GM21447 (cell line): ENCODE data around the gene SLC25A30.

Experiments used
- ATAC-seq: cut with Tn5 transposase; IDR thresholded peaks from one replicate; pipeline ENCODE4 v1.9.1; 2021; ENCODE audit not compliant: unreplicated experiment

SLC25A30 gene, protein sequence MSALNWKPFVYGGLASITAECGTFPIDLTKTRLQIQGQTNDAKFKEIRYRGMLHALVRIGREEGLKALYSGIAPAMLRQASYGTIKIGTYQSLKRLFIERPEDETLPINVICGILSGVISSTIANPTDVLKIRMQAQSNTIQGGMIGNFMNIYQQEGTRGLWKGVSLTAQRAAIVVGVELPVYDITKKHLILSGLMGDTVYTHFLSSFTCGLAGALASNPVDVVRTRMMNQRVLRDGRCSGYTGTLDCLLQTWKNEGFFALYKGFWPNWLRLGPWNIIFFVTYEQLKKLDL

DNA sequence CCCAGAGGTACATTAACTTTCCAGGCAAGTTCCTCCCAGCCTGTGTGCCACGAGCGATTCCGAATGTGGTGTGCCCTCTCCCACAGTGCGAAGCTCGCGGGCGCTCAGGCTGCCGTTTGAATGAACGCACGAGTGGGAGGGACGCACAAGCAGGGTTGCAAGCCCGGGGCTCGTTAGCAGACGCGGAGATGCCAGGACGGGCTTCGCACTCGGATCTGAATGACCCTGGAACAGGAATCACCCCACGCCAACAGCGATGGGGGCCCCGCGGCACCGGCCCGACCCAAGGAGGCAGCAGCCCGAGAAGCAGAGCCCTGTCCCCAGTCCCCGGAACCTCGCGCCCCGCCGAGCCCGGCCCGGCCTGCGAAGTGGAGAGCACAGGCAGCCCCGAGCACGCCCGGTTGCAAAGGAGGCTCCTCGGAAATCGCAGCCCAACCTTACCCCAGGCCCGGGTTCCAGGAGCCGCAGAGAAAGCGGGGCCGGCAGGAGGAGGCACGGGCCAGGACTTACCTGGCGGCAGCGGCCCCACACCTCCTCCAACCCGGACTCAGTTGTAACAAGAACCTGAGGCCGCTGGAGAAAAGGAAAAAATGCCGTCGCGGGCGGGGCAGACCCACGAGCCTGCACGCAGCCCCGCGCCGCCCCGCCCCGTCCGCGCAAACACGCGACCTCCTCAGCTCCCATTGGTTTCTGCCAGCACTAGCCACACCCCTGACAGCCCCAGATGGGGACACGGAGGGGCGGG, at the start of gene SLC25A30:
Gene SLC25A30, minus strand, starts transcription at position 584 of the 745 bp plus-strand sequence. CDS start 6,948 bp downstream, outside the sequence.
- ATAC-seq: peak; percentile 85

DNA sequence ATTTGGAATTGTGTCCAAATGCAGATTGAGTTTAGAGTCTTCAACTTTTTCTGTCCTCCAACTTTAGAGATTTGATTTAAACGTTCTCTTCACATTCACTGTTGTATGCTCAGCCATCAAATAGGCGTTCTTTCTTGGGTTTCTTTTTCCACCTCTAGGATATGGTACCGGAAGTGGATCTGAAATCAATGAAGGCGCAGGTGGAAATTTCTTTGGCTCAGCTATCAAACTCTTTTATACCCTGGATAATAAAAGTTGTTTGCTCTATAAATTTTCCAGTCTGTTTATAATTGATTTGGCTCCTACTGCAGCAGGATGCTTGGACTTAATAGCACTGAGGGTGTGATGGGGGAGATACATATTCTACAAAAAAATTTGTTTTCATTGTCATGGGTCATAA, 48.2 kb upstream of the SLC25A30 start:
- ATAC-seq: no peak

DNA sequence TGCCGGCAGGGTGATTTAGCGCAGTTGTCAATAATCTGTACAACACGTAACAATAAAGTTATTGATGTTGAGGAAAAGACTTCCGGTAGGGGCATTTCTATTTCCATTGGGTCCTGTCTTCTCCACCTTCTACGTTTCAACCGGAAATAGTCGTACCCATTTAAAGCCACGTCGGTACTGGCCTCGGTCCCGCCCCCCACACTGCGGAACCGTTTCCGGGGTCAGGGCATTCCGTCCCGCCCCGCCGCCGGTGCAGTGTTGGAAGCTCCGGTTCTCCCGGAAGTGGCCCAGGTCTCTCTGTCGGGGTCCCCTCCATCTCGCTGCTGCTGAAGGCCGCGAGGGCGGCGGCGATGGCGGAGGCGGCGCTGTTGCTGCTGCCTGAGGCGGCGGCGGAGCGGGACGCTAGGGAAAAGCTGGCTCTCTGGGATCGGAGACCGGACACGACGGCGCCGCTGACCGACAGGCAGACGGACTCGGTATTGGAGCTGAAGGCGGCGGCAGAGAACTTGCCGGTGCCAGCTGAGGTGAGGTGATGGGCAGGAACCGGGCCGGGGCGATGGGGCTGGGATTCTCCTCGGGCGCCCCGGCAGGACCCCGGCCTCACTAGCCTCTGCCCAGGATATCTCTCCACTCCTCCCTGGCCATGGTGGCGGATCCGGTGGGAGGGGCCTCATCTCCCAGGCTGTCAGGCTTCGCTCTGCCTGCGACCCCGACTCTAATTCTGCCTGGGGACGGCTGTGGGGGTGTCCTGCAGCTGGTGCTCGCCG, 46.7 kb upstream of the SLC25A30 start, which contains the start of gene COG3:
Gene COG3, plus strand, starts transcription at position 253 of the 767 bp plus-strand sequence. Its CDS starts 98 bp downstream, at position 351.
- ATAC-seq: peak; percentile 97

DNA sequence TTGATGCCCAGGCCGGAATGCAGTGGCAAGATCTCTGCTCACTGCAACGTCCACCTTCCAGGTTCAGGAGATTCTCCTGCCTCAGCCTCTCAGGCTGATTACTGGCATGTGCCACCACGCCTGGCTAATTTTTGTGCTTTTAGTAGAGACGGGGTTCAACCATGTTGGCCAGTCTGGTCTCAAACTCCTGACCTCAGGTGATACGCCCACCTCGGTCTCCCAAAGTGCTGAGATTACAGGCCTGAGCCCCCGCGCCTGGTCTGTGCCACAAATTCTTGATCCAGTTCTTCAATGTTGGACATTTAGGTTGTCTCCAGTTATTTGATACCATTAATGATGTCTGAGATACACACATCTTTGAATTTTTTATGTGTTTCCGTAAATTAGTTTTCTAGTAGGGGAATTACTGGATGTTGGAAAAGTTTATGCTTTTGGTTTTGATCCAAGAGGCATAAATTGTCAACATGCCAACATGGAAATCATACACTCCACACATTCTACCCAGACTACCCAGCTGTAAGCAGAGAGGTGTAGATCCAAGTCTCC, 46.0 kb upstream of the SLC25A30 start:
- no peak for ATAC-seq

DNA sequence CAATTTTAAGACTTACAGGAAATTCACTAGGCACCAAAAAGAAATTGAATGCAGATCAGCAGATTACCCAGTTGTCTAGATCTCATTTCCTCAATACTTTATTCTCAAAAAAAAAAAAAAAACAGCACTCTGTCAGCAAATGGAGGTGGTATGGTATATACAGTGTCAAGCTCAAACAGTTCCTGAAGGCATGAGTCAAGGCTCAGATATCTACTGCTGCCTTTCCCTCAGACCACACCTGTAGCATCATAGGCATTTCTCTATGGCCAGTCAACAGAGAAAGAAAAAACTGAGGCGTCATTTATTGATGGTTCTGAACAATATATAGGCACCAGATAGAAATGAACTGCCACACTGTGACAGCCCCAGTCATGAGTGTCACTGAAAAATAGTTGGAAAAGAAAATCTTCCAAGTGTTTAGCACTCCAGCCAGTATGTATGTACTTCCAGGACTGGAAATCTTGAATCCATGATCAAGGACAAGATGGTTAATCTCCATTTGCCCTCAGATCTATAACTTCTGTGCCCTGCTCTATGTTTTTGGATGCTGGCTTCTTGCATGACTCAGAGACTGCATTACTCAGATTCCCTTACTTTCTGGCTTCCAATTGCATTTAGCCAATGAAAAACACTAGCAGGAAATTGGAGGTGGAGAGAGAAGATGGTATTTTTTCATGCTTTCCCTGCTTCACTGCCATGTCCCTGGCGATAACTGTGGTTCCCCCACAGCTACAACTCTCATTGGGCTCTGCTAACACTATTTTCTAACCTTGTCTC, 38.2 kb upstream of the SLC25A30 start:
- no peak for ATAC-seq

DNA sequence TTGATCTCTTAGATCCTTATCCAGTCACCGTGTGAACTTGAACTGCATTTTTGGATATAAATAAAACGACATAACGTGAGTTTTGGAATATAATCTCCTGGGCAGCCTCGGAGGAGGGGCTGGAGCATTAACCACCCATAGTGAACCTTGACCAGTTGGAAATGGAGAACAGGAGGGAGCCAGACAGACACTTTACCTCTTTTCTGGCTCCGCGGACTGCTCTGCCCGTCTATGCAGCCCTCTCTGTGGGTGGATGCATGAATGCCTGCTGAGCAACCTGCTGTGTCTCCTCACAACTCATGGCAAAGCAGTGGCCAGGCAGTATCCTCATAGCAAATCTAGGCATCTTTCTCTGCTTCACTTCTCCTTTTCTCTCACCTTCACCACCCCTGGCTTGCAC, 36.0 kb upstream of the SLC25A30 start:
- no peak for ATAC-seq

DNA sequence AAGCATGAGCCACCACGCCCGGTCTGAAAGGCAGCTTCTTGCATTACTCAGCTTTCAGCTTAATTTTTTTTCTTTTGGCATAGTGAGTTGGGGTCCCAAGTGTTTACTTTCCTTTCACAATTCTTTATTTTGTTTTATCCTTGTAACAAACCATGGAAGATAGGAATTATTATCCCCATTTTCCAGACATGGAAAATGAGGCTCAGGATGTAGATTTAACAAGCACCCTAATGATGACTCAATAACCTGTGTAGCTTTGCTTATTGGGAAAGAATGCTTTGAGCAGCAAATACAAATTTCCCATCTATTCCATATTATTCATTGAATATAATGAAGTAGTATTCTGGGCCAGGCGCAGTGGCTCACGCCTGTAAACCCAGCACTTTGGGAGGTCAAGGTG, 33.1 kb upstream of the SLC25A30 start:
- ATAC-seq: no peak

DNA sequence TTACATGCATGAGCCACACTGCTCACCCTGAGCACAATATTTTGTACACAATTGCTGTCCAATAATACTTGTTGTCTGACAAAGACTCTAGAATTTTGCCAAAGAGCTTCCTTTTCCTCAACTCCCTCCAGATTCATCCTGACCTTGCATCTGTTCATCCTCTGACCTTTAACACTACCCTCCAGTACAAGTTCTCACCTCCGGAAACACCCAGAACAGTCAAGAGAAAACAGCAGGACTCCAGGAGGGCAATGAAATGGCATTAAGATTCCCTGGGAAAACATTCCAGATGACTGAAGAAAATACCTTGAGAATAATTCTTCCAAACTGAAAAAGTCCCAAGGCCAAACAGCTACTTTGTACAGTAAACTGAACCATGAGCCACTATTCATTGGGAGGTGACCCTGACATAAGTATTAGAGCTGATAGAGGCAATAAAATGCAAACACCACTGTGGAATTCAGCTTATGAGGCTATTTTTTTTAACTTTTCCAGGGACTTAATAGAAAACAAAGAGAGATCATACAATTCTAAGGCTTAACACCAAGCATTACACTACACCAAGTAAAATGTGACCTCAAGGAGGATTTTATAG, 30.9 kb upstream of the SLC25A30 start:
- ATAC-seq: no peak

DNA sequence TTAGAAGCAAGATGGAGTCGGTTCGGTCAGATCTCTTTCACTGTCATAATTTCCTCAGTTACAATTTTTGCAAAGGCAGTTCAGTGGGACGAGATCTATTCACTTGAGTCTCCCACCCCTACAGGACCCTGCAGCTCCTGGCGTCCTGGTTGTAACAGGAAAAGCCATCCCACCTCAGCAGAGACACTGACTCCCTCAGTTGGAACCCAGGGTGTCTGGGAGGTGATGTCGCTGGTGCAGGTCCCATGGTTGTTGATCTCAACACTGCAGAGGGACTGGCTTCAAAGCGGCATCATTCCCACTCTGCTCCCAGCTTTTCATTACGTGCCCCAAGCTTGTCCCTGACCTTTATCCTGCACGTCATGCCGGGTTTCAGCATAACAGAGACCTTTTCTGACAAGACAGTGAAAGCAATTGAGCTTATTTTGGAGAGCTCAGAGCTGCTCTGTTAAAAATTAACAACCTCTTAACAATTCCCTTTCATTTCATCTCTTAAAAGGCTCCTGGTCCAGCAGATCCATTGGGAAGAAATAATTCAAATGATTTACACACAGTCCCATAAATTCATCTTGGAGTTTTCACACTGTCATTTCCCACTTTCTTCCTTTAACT, 29.0 kb upstream of the SLC25A30 start:
- no peak for ATAC-seq

DNA sequence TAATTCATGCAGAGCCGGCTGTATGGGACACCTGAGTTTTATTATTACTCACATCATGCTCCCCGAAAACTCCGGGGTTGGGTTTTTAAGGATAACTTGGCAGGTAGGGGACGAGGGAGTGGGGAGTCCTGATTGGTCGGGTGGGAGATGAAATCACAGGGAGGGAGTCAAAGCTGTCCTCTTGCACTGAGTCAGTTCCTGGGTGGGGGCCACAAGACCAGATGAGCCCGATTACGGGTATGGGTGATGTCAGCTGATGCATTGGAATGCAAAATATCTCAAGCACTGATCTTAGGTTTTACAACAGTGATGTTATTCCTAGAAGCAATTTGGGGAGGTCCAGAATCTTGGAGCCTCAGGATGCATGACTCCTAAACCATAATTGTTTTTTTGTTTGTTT, 28.0 kb upstream of the SLC25A30 start:
- no peak for ATAC-seq

DNA sequence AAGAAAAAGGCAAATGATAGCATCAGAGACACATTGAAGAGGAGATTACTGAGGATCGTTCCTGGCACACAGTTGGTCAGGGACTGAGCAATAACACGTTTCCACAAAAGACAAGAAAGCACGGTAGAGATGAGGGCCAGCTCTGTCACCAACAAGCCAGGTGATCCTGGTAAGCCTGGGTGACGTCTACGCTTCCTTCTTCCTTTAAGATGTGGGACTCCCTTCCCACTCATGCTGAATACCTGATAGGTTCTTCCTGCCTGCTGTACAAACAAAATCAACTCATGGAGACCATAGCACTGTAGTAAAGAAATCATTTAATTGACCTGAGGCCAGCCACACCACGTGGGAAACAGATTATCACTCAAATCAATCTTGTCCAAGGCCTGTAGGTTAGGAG, 26.9 kb upstream of the SLC25A30 start:
- ATAC-seq: no peak

DNA sequence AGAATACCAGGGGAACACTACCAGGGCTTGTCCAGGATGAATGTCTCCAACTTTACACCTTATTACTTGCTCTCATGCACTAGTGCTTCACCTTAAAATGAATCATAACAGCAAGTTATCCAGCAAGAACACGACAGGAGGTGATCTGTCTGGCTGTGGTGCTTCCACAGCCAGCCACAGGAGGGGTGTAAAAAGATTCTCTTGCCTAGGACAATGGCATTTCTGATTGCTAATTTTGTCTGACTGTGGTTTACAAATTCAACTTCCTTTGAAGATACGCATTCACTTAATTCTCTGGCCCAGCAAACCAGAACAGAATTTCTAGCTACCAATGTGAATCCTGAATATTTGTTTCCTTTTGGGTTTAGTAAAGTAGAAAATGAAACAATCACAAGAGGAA, 23.5 kb upstream of the SLC25A30 start:
- ATAC-seq: peak; percentile 53

DNA sequence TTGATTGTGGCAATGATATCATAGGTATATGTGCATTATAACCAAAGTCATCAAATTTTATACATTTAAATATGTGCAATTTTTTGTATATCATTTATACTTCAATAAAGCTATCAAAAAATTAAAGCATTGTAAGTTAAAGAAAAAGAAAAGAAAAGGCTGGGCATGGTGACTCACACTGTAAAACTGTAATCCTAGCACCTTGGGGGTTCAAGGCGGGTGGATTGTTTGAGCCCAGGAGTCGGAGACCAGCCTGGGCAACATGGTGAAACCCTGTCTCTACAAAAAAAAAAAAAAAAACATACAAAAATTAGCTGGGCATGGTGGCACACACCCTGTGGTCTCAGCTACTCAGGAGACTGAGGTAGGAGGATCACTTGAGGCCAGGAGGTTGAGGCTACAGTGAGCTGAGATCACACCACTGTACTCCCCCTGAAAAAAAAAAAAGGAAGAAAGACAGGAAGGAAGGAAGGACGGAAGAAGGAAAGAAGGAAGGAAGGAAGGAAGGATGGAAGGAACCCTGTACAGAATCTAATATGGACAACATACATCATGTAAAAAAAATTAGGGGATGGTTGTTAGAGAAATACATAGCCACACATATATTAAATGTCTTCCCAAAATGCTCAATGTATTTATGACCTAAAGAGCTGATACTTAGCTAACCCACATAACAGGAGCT, 21.7 kb upstream of the SLC25A30 start:
- ATAC-seq: no peak

DNA sequence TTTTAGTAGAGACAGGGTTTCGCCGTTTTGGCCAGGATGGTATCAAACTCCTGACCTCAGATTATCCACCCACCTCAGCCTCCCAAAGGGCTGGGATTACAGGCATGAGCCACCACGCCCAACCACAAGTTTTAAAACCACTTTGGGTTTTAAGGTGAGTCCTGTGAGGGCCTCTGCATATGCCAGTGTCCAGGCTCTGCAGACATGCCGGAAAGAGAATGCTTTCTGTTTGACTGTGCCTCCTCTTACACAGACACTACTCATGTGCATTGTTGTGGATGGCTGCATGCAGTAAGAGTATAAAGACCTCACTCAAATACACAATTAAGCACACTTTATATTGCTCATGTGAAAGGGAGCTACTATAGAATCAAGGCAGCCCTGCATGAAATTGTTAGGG, 20.8 kb upstream of the SLC25A30 start:
- no peak for ATAC-seq

DNA sequence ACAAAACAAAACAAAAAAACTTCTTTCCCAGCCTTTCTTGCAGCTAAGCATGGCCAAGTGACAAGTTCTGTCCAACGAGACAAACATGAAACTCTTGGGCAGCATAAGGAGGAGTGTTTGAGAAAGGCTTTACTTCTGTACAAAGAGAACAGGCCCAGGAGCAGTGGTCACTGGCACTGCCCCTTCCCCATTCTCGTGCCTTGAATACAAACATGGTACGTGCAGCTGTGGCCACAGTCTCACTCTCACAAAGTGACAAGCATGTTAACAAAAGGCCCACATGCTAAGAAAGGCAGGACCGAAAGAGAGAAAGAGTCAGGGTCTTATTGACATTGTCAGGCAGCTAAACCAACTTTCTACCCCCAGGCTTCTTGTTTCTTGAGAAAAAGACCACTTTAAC, 19.8 kb upstream of the SLC25A30 start:
- no peak for ATAC-seq

DNA sequence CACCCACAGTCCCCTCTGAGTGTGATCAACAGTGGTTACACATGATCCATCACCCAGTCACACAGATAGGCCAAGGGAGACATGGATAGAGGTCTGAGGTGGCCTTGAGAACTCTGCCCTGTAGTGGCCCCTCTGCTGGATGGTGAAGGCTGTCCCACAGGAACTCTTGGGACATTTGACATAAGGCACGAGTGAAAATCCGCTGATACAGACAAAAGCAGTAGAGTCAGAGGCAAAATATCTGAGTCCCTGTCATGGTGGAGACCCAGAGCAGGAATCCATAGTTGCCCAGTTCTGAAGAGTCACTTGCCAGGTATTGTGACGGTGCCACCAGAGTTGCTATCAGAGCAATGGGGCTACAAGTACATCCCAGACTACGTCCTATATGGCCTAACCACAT, 18.8 kb upstream of the SLC25A30 start:
- no peak for ATAC-seq

DNA sequence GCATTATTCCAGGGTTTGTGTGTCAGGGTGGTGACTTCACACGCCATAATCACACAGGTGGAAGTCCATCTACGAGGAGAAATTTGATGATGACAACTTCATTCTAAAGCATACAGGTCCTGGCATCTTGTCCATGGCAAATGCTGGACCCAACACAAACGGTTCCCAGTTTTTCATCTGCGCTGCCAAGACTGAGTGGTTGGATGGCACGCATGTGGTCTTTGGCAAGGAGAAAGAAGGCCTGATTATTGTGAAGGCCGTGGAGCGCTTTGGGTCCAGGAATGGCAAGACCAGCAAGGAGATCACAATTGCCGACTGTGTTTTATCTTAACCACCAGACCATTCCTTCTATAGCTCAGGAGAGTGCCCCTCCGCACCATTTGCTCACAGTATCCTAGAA, 18.2 kb upstream of the SLC25A30 start:
- no peak for ATAC-seq

DNA sequence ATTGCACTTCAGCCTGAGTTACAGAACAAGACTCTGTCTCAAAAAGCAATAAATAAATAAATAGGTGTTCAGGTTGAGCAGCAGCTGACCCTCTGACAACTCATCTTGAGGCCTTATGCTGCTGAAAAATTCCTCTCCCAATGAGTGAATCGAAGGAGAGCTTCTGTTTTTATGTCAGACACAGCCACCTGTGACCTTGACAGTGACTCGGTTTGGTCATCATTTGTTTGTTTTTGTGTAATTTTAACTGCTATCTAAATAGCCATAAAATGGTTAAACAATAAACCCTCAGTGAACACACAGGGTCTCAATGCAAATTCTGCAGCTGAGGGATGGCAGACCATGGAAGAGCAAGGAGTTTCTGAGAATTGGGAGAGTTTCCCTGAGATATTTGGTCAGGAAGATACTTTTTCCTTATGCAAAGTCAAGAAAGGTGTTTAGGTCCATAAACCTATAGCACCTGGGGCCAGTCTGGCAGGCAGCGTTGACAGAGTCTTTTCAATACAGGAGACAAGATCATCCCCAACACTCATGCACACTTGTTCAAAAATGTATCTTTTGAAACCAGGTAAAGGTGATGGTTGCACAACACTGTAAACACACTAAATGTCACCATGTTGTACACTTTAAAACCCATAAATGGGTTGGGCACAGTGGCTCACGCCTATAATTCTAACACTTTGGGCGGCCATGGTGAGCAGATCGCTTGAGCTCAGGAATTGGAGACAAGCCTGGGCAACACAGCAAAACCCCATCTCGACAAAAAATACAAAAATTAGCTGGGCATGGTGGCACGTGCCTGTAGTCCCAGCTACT, 16.6 kb upstream of the SLC25A30 start:
- no peak for ATAC-seq
